C1 segment of cervical spinal cord (tissue), 14 donors: ENCODE data around the gene IFT122.

Experiments
- DNase-seq, 14 donors: peaks; one replicate each; lab custom pipeline; 2025; lab: John Stamatoyannopoulos, UW

IFT122 gene

DNA sequence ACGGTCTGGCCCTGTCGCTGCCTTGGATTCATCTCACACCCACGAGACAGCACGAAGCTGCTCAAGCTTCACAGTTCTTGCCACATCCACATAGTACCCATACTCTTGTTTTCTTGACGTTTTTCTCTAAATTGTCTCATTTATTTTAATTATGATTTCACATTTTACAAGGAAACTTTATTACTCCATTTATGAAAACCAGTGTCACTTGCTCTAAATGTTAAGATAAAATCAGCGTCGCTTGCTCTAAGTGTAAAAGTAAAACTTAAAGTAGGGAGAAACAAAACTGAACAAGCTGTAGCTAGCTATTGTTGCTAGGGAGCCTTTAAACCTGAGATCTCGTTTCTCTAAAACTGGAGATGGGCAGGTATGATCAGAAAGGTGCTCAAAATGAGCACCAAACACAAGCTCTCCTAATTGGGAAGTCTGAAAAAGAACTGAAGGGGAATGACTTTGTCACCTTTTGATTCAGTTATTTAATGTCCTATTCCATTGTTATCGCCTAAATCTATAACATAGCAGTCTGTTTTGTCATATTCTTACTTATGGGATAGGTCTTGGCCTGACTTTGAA is 680 bp downstream of the IFT122 start:
- peak in 1 of 14 donors; percentile 34 for DNase-seq

DNA sequence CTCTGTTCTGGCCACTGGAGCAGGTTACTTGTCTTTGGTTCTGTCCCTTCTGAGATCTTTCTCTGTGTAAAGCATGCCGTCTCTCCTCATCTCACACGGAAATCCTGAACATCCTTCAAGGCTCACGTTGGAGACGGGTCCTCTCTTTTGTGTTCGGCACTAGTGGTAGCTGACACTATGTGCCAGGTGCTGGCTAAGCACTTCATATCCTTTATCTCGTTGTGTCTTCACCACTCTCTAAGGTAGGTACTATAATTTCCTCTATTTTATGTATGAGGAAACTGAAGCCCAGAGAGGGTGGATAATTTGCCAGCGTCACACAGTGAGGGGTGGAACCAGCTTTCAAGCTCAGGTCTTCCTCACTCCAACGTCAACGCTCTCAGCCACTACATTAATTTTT is 1.2 kb downstream of the IFT122 start:
- peak in 1 of 14 donors; percentile 52 for DNase-seq

DNA sequence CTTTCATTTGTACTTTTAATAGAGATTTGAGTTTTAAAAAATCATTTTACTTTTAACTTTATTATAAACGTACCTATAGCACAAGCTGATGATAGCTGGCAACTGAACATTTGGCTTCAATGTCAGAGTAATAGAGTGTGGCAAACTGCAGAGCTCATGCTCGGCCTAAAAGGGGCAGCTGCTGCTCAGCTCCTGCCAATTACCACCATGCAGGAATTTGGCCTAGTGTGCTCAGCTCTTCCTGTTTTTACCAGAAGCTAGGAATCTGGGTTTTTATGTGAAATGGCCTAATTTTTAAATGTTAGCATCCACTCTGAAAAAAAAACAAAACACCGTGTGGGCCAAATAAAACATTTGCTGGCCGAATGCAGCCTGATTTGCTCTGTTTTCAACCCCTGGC is 1.8 kb downstream of the IFT122 start:
- peak in 6 of 14 donors; percentile 4 to 93 (median 31) for DNase-seq

DNA sequence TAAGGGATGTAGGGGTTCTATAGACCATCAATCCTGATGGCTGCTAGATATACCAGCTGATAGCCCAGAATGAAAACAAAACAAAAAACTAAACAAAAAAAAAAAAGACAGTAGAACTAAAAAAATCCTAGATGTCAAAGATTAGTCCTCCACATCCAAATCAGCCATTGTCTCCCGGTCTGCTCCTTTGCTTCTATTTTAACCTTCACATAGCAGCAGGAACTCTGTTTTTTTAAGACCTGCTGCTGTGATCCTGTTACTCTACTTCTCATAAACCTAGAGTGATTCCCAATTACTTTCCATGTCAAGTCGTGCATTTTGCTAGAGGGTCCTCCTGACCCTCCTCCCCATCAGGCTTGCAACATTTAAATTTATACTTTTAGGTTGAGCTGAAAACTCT is 2.5 kb downstream of the IFT122 start:
- DNase-seq = peak in 1 of 14 donors; percentile 35

DNA sequence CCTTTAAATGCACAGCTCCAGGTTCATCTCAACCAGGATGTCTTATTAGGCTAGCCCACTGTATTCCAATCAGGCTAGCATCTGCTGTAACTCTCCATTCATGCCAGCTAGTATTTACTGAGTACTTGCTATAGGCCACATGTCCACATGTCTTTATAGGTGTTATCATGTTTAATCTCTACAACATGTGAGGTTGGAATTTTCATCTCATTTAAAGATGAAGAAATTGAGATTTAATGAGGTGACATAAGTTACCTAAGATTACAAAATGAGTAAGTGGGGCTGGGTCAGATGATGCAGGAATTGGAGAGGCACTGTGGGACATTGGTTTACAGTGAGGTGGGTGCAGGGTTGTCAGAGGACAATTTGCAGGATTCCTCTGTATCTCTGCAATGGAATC is 2.9 kb downstream of the IFT122 start:
- no peak for DNase-seq

DNA sequence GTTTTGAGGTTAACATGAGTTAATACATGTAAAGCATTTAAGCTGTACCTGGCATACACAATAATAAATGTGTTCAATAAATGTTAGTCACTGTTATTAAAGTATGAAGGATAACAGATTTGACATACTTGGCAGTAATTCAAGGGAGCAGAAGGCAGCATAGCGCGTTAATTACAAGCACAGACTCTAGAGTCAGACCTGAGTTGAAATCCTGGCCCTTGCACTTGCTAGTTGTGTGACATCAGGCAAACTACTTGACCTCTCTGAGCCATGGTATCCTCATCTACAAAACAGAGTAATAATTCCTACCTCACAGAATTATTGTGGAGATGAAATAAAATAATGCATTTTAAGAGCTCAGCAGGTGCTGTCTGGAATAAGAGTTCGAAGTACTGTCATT is 5.4 kb downstream of the IFT122 start:
- peak in 1 of 14 donors; percentile 44 for DNase-seq

DNA sequence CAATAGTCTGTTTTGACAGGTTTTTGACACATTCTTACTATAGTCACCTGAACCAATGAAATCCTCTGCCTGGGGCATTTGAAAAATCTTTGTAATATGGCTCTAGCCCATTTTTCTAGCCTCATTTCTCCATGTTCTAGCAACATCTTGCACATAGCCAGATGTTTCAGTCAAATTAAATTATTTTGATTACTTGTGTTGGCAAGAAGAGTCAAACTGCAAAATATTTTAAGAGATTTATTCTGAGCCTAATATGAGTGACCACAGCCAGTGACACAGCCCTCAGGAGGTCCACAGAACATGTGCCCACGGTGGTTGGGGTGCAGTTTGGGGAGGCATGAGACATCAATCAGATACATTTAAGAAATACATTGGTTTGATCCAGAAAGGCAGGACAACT is 6.9 kb downstream of the IFT122 start:
- no peak for DNase-seq

DNA sequence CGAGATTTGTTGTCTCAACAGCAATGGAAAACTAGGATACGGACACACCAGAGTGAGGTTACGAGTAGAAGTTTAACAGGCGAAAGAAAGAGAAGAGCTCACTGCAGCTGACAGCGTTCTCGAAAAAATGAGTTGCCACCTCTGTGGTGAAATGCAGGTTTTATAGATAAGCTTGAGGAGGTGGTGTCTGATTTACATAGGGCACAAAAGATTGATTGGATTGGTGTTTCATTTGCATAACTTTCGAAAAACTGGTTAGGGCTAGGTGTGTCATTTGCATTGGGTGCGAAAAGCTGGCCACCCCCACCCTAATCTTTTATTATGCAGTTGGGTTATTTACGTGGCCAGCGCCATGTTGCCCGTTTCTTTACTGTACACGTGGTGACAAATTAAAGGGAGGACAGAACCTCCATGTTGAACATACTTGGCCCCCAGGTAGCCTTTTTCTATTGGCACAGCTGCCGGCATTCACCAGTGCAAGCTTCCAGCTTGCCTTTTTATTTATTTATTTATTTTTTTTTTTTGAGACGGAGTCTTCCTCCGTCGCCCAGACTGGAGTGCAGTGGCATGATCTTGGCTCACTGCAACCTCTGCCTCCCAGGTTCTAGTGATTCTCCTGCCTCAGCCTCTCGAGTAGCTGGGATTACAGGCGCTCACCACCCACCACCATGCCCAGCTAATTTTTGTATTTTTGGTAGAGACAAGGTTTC is 8.3 kb downstream of the IFT122 start:
- no peak for DNase-seq

DNA sequence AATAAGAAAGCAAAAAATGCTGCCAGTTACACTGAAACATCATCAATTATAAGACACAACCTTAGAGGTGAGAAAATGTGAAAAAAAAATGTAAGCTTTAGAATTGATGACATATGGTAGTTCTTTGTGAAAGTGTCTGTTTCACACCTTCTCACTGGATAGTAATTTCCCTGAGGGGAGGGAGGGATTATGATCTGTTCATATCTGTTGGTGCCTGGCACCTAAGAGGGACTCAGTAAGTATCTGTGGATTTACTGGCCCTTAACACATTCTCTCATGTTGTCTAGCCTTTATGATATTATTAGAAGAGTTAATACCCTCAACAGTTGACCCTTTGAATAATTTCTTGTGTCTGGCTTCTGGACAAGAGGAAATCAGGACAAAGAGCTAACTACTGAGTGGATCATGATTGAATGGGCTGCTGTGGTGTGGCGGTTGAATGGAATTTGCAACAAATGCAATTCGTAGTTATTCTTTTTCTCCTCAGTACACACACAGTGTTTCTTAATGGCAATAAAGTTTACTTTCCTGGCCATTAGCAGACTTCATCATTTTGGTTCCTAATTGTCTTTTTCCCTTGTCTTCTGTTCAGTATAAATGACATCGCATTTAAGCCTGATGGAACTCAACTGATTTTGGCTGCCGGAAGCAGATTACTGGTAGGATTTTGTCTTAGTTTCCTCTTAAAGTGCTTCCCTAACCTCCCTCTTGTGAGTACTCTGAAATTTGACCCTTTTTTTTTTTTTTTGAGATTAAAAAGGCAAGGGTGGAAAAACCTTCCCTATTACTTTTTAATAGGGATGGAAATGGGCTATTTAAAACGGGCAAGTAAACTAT is 9.5 kb downstream of the IFT122 start:
- DNase-seq = no peak

DNA sequence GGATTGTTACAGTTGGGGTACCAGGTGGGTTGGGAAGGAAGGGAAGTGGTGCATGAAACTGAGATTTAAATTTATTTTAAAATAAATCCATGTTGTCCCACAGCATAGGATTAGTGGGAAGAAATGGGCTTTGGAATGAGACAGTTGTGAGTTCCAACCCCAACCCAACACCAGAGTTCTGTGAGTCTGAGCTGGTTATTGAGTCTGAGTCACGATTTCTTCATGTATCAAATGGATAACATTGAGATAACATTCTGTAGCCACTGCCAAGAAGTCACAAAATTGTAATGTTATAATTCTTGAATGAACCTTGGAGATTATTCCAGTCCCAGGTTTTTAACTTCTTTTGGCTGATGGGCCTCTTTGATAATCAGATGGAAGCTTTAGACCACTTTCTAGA is 13.7 kb downstream of the IFT122 start:
- DNase-seq = no peak

DNA sequence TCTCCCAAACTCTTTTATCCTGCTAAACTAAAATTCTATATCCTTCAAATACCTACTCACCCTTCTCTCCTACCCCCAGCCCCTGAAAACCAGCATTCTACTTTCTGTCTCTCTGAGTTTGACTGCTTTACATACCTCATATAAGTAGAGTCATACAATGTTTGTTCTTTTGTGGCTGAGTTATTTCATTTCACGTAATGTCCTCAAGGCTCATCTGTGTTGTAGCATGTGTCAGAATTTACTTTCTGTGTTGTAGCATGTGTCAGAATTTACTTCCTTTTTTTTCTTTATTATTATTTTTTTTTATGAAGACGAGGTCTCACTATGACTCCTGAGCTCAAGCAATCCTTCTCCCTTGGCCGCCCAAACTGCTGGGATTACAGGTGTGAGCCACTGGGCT is 20.1 kb downstream of the IFT122 start:
- no peak for DNase-seq

DNA sequence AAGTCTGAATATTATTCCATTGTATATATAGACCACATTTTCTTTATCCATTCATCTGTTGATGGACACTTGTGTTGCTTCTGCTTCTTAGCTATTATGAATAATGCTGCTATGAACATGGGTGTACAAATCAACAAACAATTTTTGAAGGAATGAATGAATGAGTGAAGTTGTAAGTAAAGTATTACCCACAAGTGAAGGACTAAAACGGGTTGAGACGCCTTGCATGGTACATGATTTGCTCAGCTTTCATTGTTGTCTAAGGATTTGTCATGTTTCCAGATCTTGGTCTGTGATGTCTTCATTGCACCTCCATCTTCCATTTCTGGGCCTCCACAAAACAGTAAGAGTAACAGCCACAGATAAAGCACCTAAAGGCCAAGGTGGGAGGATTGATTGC is 20.5 kb downstream of the IFT122 start:
- DNase-seq = no peak

DNA sequence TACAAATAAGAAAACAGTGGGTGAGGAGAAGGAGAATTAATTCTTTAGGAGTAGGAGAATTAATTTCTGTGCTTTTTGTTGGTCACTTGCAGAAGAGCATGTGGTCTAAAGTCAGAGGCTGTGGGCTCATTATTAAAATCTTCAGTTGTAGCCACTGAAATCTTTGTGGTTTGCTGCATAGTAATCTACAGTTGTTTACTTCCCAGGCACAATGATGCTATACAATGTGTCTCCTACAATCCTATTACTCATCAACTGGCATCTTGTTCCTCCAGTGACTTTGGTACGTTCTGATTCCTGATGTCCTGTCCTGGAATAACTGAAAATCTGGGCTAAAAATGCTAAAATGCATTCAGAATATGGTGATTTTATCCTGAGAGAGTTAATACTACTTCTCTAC is 21.0 kb downstream of the IFT122 start:
- no peak for DNase-seq

DNA sequence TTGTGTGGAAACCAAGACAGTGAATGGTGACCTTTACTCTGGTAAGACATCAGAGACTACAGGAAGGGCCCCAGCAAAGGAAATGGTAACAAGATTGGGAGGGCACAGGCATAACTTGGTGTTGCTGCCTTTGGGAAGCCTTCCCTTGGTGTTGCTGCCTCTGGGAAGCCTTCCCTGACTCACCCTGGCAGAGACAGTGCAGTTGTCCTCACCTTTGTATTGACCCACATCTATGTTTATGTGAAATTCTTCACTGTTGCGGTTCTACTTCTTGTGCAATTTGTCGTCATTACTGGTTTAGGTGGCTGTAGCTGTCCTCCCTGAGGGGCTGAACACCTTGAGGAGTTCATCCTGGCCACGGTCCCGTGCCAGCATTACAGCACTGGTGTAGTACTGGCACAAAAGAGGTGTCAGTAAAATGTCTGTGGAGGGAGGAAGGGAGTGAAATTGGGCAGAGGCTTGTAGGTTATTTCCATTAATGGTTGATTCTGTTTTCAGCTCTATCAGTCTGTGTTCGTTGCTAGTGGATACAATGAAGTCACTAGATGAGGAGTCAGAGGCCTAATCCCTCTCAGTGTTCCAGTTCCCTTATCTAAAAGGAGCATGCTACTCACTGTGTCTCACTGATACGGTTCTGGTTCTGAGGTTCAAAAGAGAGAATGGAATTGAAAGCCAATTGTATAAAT is 21.6 kb downstream of the IFT122 start:
- peak in 1 of 14 donors; percentile 6 for DNase-seq

DNA sequence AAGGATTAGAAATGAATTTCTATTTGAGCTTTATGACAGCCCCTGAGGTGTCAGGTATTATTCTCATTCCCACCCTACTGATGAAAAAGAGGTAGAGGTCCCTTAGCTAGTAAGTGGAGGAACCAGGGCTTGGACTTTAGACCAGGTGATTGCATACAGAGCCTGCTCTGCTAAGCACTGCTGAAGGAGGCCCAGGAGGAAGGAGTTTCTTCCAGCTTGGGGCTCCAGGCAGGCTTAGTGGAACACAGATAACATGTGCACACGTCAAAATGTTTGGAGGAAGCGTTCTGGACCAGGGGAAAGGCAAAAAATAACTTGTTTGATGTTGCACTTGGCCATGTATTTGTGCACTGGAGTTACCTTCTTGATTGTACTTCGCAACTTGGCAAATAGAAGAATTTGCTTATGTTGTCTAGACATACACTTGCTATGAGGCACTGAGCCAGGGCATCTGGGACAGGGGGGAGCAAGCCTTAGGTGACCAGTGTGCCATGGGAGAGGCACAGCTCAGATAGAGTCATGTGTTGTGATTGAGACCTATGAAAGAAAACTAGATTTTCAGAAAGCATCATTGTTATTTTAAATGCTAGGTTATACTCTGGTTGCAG is 22.4 kb downstream of the IFT122 start:
- no peak for DNase-seq

DNA sequence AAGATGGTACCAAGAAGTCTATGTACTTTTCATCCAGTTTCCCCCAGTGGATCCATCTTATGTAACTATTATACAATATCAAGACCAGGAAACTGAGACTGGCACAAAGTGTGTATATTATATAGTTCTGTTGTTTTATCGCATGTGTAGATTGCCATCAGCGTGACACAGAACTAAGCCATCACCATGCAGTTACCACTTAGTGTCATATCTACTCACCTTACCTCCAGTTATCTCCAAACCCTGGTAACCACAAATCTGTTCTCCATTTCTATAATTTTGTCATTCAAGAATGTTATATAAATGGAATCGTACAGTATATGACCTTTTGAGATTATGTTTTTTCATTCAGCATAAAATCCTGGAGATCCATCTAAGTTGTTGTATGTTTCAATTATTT is 23.1 kb downstream of the IFT122 start:
- DNase-seq = no peak

DNA sequence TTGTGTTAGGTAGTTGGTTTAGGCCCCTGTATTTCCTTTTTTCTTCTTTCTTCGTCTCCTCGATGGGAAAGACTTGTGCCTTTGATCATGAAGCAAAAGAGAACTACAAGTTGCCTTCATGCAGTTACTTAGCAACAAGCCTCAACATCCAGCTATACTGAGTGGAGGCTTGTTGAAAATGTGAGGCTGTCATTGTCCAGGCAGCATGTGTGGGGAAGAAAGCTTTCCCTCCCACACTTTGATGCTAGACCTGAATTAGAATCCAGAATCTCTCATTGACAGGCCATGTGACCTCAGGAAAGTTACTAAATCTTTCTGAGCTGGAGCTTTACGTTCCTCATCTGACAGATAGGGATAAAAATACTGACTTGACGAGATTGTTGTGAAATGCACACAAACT is 23.7 kb downstream of the IFT122 start:
- no peak for DNase-seq

DNA sequence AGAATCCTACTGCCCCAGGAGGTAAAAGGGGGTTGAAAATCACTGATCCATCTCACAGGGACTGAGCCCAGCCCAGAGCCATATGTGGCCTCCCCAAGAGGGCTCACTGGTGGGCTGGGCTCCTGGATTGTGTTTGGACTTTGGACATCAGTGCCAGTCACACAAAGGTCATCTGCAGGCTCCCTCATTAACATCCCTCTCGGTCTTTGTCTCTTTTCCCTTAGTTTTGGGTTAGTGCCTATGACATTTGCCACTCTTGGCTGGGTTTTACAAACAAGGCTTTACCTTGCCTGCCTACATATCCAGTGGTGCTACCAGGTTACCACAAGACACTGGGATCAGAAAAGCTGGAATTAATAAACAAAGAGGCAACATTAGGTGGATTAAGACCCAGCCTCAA is 27.9 kb downstream of the IFT122 start:
- no peak for DNase-seq

DNA sequence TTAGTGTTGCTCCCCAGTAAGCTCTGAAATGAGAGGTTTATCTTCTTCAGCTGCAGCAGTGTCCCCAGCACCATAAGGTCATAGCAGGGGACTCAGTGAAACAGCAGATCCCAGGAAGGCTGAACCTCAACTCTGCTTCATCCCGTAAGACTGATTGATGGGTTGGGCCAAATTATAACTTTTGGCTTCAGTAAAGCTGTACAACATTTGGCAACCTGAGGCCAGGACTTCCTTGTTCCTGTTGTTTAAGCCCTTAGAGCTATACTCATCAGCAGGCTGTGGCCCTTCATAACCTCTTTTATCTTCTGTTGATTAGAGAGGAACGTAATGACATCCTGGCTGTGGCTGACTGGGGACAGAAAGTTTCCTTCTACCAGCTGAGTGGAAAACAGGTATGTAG is 29.0 kb downstream of the IFT122 start:
- DNase-seq = no peak

DNA sequence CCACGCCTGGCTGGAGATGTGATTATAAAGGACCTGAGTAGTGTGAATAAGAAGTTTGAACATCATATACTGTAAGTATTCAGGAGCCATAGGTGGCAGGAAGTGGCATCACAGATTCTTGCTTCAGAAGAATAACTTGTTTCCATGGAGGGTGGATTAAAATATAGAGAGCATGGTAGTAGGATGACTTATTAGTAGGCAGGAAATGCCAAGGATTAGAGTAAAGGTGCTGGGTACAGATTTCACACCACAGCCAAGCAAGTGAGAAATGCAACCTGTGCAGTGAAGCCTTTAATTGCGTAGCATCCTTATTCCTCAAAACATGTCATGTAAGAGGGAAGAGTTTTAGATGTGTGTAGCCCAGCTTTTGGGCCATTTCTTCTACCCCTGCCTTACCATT is 30.8 kb downstream of the IFT122 start:
- no peak for DNase-seq

DNA sequence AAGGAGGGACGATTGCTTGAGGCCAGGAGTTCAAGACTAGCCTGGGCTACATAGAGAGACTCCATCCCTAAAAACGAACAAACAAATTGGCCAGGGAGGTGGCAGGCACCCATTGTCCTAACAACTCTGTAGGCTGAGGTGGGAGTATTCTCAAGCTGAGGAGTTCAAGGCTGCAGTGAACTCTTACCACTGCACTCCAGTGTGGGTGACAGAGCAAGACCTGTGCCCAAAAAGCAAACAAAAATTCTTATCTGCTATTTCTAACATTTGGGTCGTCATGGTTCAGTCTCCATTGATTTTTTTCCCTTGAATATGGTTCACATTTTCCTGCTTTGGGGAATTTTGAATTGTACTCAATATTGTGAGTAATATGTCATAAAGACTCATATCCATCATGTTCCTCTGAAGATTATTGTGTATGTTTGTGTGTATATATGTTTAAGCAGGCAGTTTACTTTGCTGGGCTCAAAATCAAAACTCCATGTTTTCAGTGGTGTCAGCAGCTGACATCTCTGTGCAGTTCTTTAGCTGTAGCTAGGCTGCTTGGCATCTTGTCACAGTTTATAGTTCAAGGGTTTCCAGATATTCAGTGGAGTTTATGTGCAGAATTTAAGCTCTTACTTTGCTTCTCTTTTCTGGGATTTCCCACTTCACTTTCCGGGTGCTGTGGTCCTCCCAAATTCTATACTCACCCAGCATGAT is 33.2 kb downstream of the IFT122 start:
- no peak for DNase-seq
